GM19099 (cell line): Measurements from ENCODE around the gene HSPG2.

ENCODE experiments used
- POLR2A ChIP-seq: IDR thresholded peaks from 3 replicates; pipeline ENCODE4 v1.6.1; 2011; ENCODE audit warnings: low read depth; ENCODE audit not compliant: insufficient read length; ENCODE audit errors: extremely low read depth

Gene HSPG2

GRCh38 chr1:21902026-21903012, 34.8 kb downstream of the HSPG2 start:
- no peak for TF ChIP-seq POLR2A

- TF ChIP-seq POLR2A: no peak
These were observed 35.6 kb downstream of the HSPG2 start for GRCh38 chr1:21901473-21901847.

GRCh38 chr1:21900766-21901472, 36.2 kb downstream of the HSPG2 start:
- no peak for TF ChIP-seq POLR2A

- no peak for TF ChIP-seq POLR2A
These were observed 37.1 kb downstream of the HSPG2 start for GRCh38 chr1:21899987-21900386.

- no peak for TF ChIP-seq POLR2A
These were observed 37.8 kb downstream of the HSPG2 start for GRCh38 chr1:21899267-21899810.

GRCh38 chr1:21898326-21899200, 38.5 kb downstream of the HSPG2 start:
- TF ChIP-seq POLR2A: no peak

GRCh38 chr1:21897844-21898243, 39.3 kb downstream of the HSPG2 start:
- TF ChIP-seq POLR2A: no peak

GRCh38 chr1:21896652-21897532, 40.2 kb downstream of the HSPG2 start:
- no peak for TF ChIP-seq POLR2A

- no peak for TF ChIP-seq POLR2A
These were observed 41.1 kb downstream of the HSPG2 start for GRCh38 chr1:21896026-21896425.

GRCh38 chr1:21894034-21894881, 42.9 kb downstream of the HSPG2 start:
- no peak for TF ChIP-seq POLR2A

GRCh38 chr1:21893046-21893805, 43.9 kb downstream of the HSPG2 start:
- no peak for TF ChIP-seq POLR2A
